HG02642 (cell line): Measurements from ENCODE around the gene BDKRB1.

ENCODE experiments used
- ATAC-seq: cut with Tn5 transposase; IDR thresholded peaks from one replicate; pipeline ENCODE4 v1.9.1; 2021; ENCODE audit warnings: mild to moderate bottlenecking; ENCODE audit not compliant: unreplicated experiment, poor library complexity

BDKRB1 gene

GRCh38 chr14:96255501-96256366, at the start of gene BDKRB1:
Gene BDKRB1 (plus strand): TSS chr14:96256210. CDS start chr14:96263683, 7,473 bp downstream.
- no peak for ATAC-seq

- ATAC-seq = no peak
Measured at GRCh38 chr14:96206461-96206860, 49.5 kb upstream of the BDKRB1 start.

DNA sequence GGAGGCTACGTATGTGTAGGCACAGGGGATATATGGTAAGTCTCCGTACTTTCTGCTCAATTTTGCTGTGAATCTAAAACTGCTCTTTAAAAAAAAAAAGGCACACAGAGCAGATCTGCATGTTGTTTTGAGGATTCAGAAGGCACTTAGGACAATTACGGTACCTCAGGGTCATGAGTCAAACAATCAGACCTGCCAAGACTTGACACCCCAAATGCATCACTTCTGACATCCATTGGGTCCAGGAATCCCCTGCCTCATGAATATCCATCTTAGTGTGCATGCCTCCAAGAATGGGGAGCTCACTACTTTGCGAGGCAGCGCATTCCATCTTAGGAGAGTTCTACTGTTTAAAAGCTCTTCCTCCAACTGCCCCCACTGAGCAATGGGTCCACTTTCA, 48.3 kb upstream of the BDKRB1 start:
- ATAC-seq = no peak

GRCh38 chr14:96208739-96209138, 47.3 kb upstream of the BDKRB1 start:
- ATAC-seq = no peak

- ATAC-seq = no peak
Measured at GRCh38 chr14:96212140-96212539, 43.9 kb upstream of the BDKRB1 start.

- no peak for ATAC-seq
Measured at GRCh38 chr14:96212896-96213295, 43.1 kb upstream of the BDKRB1 start.

DNA sequence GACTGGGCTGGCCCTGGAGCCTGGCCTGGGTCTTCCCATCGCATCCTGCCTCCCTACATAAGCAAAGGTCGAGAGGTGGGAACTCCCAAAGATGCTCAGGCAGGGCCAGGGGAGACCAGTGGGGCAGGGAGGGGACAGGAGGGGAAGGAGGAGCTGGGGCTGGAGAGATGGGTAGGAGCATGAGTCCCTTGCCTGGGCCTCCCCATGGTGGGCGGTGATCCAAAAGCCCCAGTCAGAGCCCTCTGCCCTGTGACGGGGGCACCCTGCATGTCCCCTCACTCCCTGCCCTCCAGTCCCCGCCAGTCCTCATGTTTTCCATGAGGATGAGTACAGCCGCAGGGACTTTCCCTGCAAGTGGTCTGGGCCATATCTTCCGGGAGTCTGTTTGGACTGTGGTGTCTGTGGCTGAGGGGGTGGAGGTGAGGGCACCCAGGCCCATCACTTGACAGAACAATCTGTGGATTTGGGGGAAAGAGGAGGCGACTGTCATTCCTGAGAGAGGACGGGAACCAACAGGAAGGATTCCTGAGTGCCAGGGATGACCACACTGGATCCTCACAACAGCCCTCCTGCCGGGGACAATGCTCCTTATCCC, 42.0 kb upstream of the BDKRB1 start:
- ATAC-seq = no peak

DNA sequence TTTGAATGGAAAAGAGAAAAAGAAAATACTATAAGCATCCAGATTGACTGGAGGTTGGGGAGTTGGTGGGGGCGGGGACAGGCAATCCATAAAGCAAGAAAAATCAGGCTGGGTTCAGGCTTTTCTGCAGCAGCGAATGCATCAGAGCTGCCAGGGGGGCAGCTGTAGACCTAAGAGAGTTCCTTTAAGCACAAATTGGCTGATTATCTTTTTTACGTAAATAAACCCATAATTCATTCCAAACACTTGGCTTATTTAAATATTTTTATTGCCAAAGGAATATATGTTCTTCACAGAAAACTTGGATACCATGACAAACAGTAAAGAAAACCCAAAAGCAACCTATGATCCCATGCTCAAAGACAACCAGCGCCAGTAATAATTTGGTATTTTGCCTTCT, 41.2 kb upstream of the BDKRB1 start:
- ATAC-seq = no peak

- ATAC-seq = no peak
Measured at GRCh38 chr14:96215452-96216244, 40.4 kb upstream of the BDKRB1 start.

- no peak for ATAC-seq
Measured at GRCh38 chr14:96216627-96217026, 39.4 kb upstream of the BDKRB1 start.

DNA sequence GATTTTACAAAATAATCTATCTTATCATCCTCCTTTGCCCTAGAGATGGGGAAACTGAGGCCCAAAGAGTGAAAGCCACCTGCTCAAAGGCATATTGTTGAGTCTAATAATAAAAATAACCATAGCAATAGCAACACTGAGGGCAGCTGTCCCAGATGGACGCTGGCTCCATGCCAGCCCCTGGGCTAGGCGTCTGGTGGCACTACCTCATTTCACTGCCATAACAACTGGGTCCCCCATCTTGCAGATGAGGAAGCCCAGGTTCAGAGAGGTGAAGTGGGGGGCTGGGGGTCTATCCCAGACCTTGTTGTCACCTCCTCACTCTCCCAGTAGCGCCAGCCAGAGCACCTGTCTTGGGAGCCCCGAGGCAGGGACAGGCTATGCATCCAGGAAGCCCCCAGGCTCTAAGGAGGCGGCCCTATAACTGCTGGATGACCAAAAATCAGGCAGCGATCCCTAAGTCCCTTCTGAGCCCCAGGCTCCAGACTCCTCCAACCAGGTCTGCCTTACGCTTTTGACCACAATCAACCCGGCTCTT, 38.6 kb upstream of the BDKRB1 start:
- ATAC-seq = no peak

- ATAC-seq = no peak
Measured at GRCh38 chr14:96221109-96221650, 34.8 kb upstream of the BDKRB1 start.

GRCh38 chr14:96221841-96222240, 34.2 kb upstream of the BDKRB1 start:
- ATAC-seq = no peak

DNA sequence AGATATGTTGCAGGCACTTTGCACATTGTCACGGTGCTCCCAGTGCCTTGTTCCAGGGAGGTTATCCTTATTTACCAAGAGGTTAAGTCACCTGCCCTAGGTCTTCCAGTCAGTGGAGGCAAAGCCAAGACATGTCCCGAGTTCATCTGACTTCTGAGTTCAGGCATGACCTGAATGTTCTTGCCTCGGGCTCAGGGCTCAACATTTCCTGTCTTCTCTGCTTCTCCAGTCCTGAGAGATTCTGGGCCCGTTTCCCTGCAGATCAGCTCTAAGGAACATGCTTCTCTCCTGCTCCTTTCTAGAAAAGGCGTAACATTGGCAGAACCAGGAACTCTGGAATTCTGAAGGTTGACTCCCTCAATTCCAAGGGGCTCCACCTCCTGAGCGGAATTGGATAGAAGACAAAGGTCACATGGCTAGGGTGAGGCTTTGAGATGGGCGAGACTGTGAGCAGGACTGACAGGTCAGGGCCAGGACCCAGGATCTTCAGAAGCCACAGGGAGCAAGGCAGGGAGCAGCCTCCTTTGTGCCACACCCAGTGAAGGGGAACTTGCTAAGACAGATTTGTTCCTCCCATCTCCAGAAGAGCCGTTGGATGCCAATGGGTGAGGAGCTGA, 31.4 kb upstream of the BDKRB1 start:
- ATAC-seq = no peak

DNA sequence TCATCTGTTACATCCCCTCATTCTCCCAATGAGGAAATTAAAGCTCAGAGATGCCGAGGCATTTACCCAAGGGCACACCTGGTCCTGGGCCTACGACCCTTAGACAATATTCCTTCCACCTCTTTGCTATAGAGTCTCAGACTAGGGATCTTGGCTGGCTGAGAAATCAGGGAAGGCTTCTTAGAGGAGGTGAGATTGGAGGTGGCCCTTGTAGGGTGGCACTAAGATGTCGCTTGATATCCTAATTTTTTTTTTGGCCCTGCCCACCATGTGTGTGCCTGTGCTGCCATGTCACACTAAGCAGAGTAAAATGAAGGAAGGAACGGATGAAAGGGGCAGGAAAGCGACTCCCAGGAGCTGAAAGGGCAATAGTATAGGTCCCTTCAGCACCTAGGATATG, 30.8 kb upstream of the BDKRB1 start:
- no peak for ATAC-seq

DNA sequence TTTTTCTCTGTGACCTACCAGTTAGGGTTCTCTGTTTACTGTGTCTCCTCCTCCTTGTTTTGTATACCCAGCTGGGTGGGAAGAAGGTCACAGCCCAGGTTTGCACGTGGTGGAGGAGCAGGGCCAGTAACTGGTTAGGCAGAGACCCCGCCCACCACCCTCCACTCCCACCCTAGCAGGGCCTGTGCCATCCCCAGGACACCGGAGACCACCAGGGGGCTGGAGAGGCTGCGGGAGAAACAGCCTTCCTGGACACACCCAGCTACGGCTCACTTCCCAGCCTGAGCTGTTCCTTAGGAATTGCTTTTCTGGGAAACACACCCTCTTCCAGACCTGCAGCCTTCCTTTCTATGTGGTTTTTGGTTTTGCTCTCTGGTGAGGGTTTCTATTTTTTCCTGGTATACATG, 30.3 kb upstream of the BDKRB1 start:
- ATAC-seq = no peak

DNA sequence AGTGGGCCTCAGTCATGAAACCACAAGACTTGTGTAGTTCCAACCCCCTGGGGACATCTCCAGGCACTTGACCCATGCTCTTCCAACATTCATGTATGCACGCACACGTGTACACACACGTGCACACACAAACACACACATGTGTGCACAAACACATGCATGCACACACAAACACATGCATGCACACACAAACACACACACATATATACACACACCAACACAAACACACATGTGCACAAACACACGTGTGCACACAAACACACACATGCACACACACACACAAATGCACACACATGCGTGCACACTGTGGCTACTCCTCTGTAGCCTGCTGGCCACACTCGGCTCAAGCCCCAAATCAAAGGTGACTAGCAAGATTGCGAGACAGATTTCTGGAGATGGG, 28.6 kb upstream of the BDKRB1 start:
- no peak for ATAC-seq

- ATAC-seq = no peak
Measured at GRCh38 chr14:96229315-96229714, 26.7 kb upstream of the BDKRB1 start.

GRCh38 chr14:96231056-96231455, 25.0 kb upstream of the BDKRB1 start:
- ATAC-seq = no peak

- no peak for ATAC-seq
Measured at GRCh38 chr14:96231526-96232130, 24.4 kb upstream of the BDKRB1 start.
